ENCODE data around the gene ARHGEF11.
"Not testable (repeated sequence)": the region's sequence is repeated elsewhere in the genome, so short reads cannot be mapped to it uniquely, and the experiment has no call there.

Gene ARHGEF11

GRCh38 chr1:157055729-157056128, 10.2 kb upstream of the ARHGEF11 start:
- DNase-seq (ENCODE audit: low read depth); H3K4me3 ChIP-seq (ENCODE audit: low read depth, low read length): not testable (repeated sequence)

GRCh38 chr1:157050836-157051235, 5.3 kb upstream of the ARHGEF11 start:
- H3K4me3 ChIP-seq (ENCODE audit: low read depth, low read length): no peak overlapping the region
- no peak for DNase-seq (ENCODE audit: low read depth)

- H3K4me3 ChIP-seq (ENCODE audit: low read depth, low read length): no peak overlapping the region
- DNase-seq (ENCODE audit: low read depth): no peak
These were observed 1.5 kb upstream of the ARHGEF11 start for GRCh38 chr1:157047062-157047410.

GRCh38 chr1:157044326-157044725, 1.2 kb downstream of the ARHGEF11 start:
- peak overlapping the region; percentile 76 for H3K4me3 ChIP-seq (ENCODE audit: low read depth, low read length)
- no peak for DNase-seq (ENCODE audit: low read depth)

GRCh38 chr1:157043685-157044084, 1.9 kb downstream of the ARHGEF11 start:
- DNase-seq (ENCODE audit: low read depth): no peak
- peak overlapping the region; percentile 76 for H3K4me3 ChIP-seq (ENCODE audit: low read depth, low read length)

GRCh38 chr1:157042846-157043245, 2.7 kb downstream of the ARHGEF11 start:
- DNase-seq (ENCODE audit: low read depth): no peak
- H3K4me3 ChIP-seq (ENCODE audit: low read depth, low read length): peak overlapping the region; percentile 76

GRCh38 chr1:157040802-157041201, 4.7 kb downstream of the ARHGEF11 start:
- no peak overlapping the region for H3K4me3 ChIP-seq (ENCODE audit: low read depth, low read length)
- no peak for DNase-seq (ENCODE audit: low read depth)

GRCh38 chr1:157035121-157035520, 10.4 kb downstream of the ARHGEF11 start:
- no peak overlapping the region for H3K4me3 ChIP-seq (ENCODE audit: low read depth, low read length)
- DNase-seq (ENCODE audit: low read depth): no peak

- DNase-seq (ENCODE audit: low read depth): no peak
- H3K4me3 ChIP-seq (ENCODE audit: low read depth, low read length): no peak overlapping the region
These were observed 11.3 kb downstream of the ARHGEF11 start for GRCh38 chr1:157034137-157034800.

- DNase-seq (ENCODE audit: low read depth): no peak
These were observed 12.1 kb downstream of the ARHGEF11 start for GRCh38 chr1:157033357-157033876.

GRCh38 chr1:157032303-157032702, 13.2 kb downstream of the ARHGEF11 start:
- DNase-seq (ENCODE audit: low read depth): no peak
- no peak overlapping the region for H3K4me3 ChIP-seq (ENCODE audit: low read depth, low read length)

More at GRCh38 chr1:157033357-157033876, 12.1 kb downstream of the ARHGEF11 start:
- H3K4me3 ChIP-seq (ENCODE audit: low read depth, low read length): no peak overlapping the region

GRCh38 chr1:157030728-157031127, 14.8 kb downstream of the ARHGEF11 start:
- no peak overlapping the region for H3K4me3 ChIP-seq (ENCODE audit: low read depth, low read length)
- no peak for DNase-seq (ENCODE audit: low read depth)

- no peak for DNase-seq (ENCODE audit: low read depth)
- H3K4me3 ChIP-seq (ENCODE audit: low read depth, low read length): no peak overlapping the region
These were observed 16.9 kb downstream of the ARHGEF11 start for GRCh38 chr1:157028674-157029073.

GRCh38 chr1:157025856-157026255, 19.7 kb downstream of the ARHGEF11 start:
- DNase-seq (ENCODE audit: low read depth): no peak

GRCh38 chr1:157025385-157025784, 20.2 kb downstream of the ARHGEF11 start:
- no peak overlapping the region for H3K4me3 ChIP-seq (ENCODE audit: low read depth, low read length)
- no peak for DNase-seq (ENCODE audit: low read depth)

More at GRCh38 chr1:157025856-157026255, 19.7 kb downstream of the ARHGEF11 start:
- H3K4me3 ChIP-seq (ENCODE audit: low read depth, low read length): no peak overlapping the region

GRCh38 chr1:157021688-157022087, 23.9 kb downstream of the ARHGEF11 start:
- H3K4me3 ChIP-seq (ENCODE audit: low read depth, low read length): no peak overlapping the region
- DNase-seq (ENCODE audit: low read depth): no peak

GRCh38 chr1:157019457-157019856, 26.1 kb downstream of the ARHGEF11 start:
- H3K4me3 ChIP-seq (ENCODE audit: low read depth, low read length): no peak overlapping the region
- DNase-seq (ENCODE audit: low read depth): no peak

- H3K4me3 ChIP-seq (ENCODE audit: low read depth, low read length): no peak overlapping the region
- DNase-seq (ENCODE audit: low read depth): no peak
These were observed 33.7 kb downstream of the ARHGEF11 start for GRCh38 chr1:157011845-157012244.

GRCh38 chr1:157008502-157008901, 37.0 kb downstream of the ARHGEF11 start:
- DNase-seq (ENCODE audit: low read depth): no peak
- no peak overlapping the region for H3K4me3 ChIP-seq (ENCODE audit: low read depth, low read length)

- no peak overlapping the region for H3K4me3 ChIP-seq (ENCODE audit: low read depth, low read length)
- no peak for DNase-seq (ENCODE audit: low read depth)
These were observed 38.2 kb downstream of the ARHGEF11 start for GRCh38 chr1:157007306-157007705.

GRCh38 chr1:157006676-157007075, 38.9 kb downstream of the ARHGEF11 start:
- no peak overlapping the region for H3K4me3 ChIP-seq (ENCODE audit: low read depth, low read length)
- DNase-seq (ENCODE audit: low read depth): no peak
